GM18861 (cell line): ENCODE data around the gene EFCAB6.

ENCODE experiments used
- ATAC-seq: cut with Tn5 transposase; IDR thresholded peaks from one replicate; pipeline ENCODE4 v1.9.1; 2021; ENCODE audit not compliant: unreplicated experiment

Gene EFCAB6

GRCh38 chr22:43812149-43812842 lies at the start of gene EFCAB6:
Gene EFCAB6, minus strand, starts transcription at chr22:43812305. Its CDS starts 29,987 bp downstream, at chr22:43782318.
- ATAC-seq: no peak

DNA sequence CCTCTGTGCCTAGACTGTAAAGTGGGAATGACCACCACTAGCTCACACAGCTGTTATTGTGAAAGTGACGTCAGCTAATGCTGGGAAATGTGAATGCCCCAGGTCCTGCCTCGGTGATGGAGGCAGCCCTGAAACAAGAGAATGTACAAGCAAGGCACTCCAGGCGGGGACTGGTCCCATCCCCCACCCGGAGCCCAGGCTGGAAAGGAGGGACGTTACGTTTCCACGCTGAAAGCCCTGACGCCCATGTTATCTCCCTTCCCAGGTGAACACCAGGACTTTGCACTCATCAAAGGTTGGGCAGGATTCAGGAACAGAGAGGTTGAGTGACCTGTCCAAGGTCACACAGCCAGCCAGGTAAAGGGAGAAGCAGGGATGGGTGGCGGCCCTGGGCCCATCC lies 49.4 kb upstream of the EFCAB6 start:
- no peak for ATAC-seq

GRCh38 chr22:43860831-43861230 lies 48.7 kb upstream of the EFCAB6 start:
- no peak for ATAC-seq

DNA sequence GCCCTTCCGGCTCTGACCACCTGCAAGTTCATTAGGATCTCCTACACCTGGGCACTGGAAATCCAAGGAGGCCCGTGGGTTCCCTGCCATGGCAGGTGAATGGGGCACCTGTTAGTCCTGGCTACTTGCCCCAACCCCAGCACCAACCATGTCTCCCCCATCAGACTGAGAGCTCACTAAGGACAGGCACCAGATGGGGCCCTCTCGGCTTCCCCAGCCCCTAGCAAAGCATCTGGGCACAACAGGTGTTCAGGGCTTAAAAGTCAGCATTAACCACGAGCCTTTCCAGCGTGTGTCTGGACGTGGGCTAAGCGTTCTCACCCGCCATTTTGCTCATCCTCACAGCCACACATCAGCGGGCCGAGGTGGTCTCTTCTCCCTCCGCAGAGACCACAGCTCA lies 48.0 kb upstream of the EFCAB6 start:
- ATAC-seq: no peak

DNA sequence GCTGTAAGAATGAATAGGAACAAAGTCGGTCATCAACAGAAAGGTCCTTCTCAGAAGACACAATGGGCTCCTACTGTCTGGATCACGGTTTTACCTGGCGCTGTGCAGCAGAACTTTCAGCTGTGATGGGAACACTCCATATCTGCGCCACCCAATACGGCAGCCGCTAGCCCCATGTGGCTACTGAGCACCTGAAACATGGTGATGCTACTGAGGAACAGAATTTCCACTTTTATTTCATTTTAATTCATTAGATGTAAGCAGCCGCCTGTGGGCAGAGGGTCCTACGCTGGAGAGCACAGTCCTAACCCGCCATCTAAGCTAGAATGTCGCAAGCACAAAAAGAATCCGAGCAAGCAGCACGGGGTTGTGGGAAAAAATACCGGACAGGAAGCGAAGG lies 47.5 kb upstream of the EFCAB6 start:
- ATAC-seq: no peak

GRCh38 chr22:43859176-43859575 lies 47.1 kb upstream of the EFCAB6 start:
- ATAC-seq: no peak

DNA sequence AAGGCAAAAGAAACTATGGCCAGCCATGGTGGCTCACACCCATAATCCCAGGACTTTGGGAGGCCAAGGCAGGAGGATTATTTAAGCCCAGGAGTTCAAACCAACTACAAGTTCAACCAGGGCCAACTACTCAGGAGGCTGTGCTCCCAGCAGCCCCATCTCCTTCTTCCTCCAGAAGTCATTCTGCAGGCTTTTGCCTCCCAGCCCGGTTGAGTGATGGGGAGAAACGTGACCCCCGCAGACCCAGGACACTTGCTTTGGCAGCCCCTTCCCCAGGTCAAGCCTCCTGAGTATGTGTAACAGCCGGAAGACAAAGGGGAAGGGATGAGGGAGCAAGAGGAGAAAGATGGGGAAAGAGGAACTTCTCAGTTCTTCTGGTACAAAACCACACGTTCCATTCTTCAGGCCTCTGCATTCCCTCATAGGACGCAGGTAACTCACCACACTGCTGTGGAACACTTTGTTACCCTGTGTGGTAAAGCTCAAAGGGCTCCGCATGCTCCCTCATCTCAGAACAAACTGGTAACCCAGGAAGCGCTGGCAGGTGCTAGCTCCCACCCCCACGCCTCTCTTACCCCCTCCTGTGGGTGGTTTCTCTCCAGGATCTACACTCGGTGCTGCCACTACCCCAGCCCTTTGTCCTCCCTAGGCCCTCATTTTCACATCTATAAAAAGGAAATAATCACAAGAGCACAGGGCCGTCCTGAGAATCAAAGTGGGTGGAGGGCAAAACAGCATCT lies 46.2 kb upstream of the EFCAB6 start:
- ATAC-seq: no peak

GRCh38 chr22:43857367-43857766 lies 45.3 kb upstream of the EFCAB6 start:
- ATAC-seq: no peak

- no peak for ATAC-seq
Observed at GRCh38 chr22:43855431-43855830, 43.3 kb upstream of the EFCAB6 start.

DNA sequence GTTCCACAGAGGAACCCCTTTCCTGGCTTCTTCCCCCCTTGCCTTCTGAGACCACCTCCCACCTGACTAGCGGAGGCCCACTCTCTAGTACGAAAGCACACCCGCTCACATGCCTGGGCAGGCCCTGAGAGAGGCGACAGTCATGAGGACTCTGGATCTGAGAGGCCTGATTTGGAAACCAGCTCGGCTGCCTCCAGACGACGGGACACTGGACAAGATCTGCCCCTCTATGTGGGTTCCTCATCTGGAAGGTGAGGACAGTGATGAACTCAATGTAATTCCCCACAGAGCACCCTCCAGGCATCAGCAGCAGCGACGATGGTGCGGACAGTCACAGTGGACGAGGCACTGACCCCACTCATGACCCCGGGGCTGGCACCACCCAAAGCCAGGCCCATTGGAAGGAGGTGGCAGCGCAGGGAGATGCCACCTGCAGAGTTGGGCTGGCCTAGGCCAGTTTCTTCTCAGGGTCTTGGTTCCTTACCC lies 42.7 kb upstream of the EFCAB6 start:
- ATAC-seq: no peak

DNA sequence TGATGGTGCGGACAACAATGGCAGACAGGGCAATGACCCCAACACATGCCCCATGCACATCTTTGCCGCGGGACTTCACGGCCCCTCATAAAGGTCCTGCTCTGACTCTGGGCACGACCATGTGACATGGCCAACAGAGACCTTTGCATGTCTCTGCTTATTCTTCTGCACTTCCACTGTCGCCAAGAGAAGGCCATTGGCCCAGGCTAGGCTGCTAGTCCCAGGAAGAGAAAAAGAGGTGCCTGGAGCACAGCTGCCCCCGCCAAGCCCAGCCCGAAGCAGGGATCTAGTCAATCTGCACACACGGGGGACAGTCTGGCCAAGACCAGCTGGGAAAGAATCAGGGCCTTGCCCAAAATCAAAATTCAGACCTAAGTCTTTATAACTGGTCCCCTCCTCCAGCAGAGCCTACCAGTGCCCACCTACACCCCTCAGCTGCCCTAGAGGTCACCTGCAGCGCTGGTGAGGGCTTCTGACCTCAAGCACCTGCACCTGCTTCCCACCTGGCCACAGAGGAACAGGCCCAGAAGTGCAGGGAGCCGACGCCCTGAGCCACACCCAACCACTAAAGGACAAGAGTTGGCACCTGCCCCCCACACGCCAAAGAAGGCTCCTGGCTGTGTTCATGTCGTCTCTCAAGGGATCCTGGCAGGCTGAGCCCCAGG lies 42.1 kb upstream of the EFCAB6 start:
- ATAC-seq: no peak

- no peak for ATAC-seq
Observed at GRCh38 chr22:43853328-43853931, 41.3 kb upstream of the EFCAB6 start.

GRCh38 chr22:43852573-43853327 lies 40.6 kb upstream of the EFCAB6 start:
- ATAC-seq: no peak

- no peak for ATAC-seq
Observed at GRCh38 chr22:43851979-43852307, 39.8 kb upstream of the EFCAB6 start.

DNA sequence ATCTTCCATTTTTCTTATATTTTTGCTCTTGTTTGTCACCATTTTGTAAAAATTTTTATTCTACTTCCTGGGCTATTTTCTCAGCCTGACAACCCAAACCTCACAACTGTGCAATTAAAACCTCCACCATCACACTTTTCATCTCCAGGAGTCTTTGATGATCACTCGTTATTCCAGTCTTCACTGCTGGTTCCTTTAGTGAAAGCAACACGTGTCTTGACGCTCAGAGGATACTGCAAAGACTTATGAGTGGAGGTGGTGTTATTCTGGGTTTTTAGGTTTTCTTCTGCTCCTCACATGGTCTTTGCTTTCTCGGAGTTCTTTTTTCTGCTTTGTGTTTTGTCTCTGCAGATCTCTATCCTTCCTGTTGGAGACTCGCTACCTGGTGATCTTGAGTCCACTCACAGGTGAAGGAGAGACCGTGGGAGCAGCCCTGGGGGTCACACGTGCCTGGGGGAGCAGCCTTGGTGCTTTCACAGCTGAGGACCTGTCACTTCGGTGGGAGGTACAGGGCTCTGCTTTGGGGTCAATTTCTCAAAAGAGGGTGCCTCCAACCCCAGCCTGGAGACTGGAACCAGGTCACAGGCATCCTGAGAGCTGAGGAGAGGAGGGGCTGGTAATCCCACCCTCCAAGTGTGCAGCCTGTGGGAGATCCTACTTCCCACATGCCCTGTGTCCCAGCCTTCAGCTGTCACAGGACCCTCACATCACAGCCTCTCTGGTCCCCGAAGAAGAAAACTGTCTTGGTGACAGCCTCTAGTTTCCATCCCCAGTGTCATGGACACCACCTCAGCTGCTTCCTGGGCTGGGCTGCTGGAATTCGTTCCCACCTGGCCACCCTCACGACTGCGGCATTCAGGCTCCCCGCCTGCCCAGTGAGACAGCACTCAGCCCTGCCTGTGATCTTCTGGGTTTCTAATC lies 39.2 kb upstream of the EFCAB6 start:
- no peak for ATAC-seq

DNA sequence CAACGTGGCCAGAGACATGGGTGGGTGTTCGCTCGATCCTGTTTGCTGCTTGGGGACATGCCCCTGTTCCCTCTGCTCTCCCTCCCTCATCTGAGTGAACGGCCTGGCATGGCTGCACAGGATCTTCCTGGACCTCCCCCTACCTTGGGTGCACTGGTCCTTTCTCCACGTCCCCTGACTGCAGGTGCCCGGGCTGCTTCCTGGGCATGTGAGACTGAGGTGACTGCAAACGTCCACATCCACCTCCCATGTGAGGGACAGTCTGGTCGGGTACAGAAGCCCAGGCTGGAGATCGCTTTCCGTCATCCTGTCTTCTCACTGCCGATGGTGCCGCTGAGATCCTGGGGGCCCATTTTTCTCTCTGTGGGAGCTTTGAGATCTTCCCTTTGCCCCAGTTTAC lies 38.4 kb upstream of the EFCAB6 start:
- ATAC-seq: no peak

- no peak for ATAC-seq
Observed at GRCh38 chr22:43849731-43850130, 37.6 kb upstream of the EFCAB6 start.

DNA sequence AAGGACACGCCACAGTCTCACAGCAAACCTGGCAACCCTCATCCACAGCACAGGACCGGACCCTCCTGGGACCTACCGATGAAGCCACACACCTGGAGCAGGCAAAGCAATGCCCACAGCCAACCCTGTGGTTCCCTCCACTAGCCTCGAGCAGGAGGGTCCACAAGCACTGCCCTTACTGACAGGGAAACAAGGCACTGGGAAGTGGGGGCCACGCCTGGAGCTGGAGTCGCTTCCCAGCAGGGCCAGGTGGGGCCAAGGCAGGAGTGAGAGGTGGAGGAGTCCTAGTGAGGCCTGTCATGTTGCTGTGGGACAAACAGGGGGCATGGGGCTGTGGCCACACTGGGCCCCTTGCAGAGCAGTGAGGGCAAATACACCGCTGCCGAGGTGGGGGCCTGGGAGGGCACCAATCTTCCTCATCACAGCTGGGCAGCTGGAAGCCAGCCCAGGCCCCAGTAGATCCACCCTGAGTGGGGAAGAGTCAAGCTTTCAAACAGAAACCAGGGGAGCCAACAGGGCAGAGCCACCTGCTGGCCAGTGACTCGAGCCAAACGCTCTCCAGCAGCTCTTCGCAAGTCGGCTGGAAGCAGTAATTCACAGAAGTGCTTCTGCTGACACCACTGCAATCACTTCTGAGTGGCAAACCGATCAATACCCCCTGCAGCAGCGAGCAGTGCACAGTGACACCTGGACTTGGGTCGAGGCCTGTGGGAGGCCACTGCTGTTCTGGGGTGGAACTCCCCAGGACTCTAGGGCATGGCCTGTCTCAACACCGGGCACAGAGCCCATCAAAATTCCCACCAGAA lies 36.5 kb upstream of the EFCAB6 start:
- ATAC-seq: no peak
